Tibial nerve (tissue), 4 donors: ENCODE measurements around the gene PPM1M. TPM values are rescaled to one million over a fixed set of nuclear protein-coding genes. Genes with fewer than 3 reads are reported as not detected.

Experiments used
- DNase-seq, 2 donors: peaks; one replicate each; pipeline ENCODE4 v3.0.0-alpha.2; 2019; ENCODE audit warnings: low spot score in 2 of 2
- H3K27ac ChIP-seq, 4 donors: fragments of 200-600 bp; sonication (generic) in 3 of 4; one replicate each; pipeline ENCODE4 v1.5.1; 2017 to 2019; ENCODE audit warnings: mild to moderate bottlenecking in 1 of 4
- H3K27me3 ChIP-seq, 2 donors: fragments of 200-600 bp; sonication (generic) in 1 of 2; one replicate each; pipeline versions ENCODE4 v1.5.1 to v1.6.0; 2017 to 2019
- H3K36me3 ChIP-seq, 3 donors: fragments of 200-600 bp; sonication (generic); one replicate each; pipeline ENCODE4 v1.5.1; 2018 to 2019
- H3K4me1 ChIP-seq, 4 donors: fragments of 200-600 bp; sonication (generic) in 3 of 4; one replicate each; pipeline ENCODE4 v1.5.1; 2017 to 2019
- H3K4me3 ChIP-seq, 4 donors: fragments of 200-600 bp; sonication (generic) in 3 of 4; one replicate each; pipeline ENCODE4 v1.5.1; 2017 to 2019; ENCODE audit warnings: mild to moderate bottlenecking in 1 of 4, moderate library complexity in 1 of 4
- H3K9me3 ChIP-seq, 4 donors: fragments of 200-600 bp; sonication (generic) in 3 of 4; one replicate each; pipeline ENCODE4 v1.5.1; 2017 to 2019
- EP300 ChIP-seq, 2 donors: sonication (generic); formaldehyde crosslinking; IDR thresholded peaks; one replicate each; pipeline ENCODE4 v1.6.1; 2017; ENCODE audit warnings: antibody characterized with exemption in 2 of 2, mild to moderate bottlenecking in 1 of 2
- POLR2A ChIP-seq, 2 donors: fragments of 450-650 bp; IDR thresholded peaks; one replicate each; pipeline ENCODE4 v1.6.1; 2017; ENCODE audit warnings: antibody characterized with exemption in 2 of 2, mild to moderate bottlenecking in 2 of 2, moderate library complexity in 2 of 2
- WGBS, 2 donors: methylation state at CpG; one replicate each; pipeline ENCODE4 v1.1.5; 2018; 5-methylcytosine and 5-hydroxymethylcytosine counted together
- total RNA-seq, 4 donors: library from RNA; depleted of rRNA; stranded (reverse); fragments of >200 nt; gene quantifications; one replicate each; pipeline ENCODE4 v1.1.0, GENCODE V29; 2016
- TF ChIP-seq, protein P1 (sequence below), 5 experiments: fragments of 200-600 bp in 3 of 5; fragments of 450-650 bp in 2 of 5; sonication (generic) in 3 of 5; IDR thresholded peaks; one replicate each; pipeline ENCODE4 v1.5.1; 2016 to 2019; ENCODE audit warnings: antibody characterized with exemption in 5 of 5, mild to moderate bottlenecking in 3 of 5, moderate library complexity in 2 of 5

Gene PPM1M
- total RNA-seq, 4 donors from 2014 or later: 25.8 to 35.1 (median 27.8) TPM

DNA sequence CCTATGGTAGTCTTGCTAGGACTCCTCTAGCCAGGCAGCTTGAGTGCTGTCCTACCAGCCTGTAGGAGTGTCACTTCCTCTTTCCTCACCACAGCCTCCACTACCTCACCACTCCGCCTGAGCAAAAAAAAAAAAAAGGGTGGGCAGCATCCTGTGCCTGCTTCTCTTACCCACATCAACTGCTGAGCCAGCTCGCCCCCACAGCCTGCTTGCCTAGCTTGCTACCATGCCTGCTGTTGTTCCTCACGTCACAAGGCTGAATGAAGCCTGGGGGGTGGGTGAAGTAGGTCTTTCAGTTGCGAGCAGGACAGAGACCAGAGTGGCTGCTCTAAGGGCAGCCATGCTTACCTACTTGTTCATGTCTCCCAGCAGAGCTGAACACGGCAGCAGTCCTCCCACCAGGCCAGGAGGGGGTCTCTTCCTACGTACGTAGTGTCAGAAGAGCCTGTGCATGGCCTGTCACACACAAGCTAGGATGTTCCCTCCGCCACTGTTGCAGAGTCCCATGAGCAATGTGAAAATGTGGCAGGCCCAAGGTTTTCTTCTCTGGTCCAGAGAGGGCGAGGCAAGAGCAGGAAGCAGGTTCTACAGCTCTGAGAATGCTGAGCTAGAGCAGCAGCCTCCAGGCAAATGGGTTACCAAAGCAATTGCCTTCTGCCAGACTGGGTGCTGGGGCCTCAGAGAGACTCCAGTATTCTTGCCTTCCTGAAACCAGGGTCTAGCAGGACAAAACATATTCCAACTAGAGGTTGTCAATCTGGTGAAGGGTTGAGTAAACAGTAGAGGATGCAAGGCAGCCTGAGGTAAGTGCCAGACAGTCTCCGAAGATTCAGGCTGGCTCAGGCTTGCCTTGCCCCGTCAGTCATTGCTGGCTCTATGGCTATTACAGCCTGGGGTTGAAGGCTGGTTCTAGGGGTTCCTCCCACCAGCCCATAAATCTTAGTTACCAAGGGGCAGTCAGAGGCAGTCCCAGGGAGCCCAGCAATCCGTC lies 8.1 kb downstream of the PPM1M start:
- Histone ChIP-seq H3K27me3 (no peaks in the 10 kb centered on the region), H3K27ac (peak overlapping the region in 3 of 4 donors; percentile 64 to 74 (median 70)), H3K36me3 (peaks cover 9 to 100% (median 32%) of the 10 kb centered on the region in 3 donors), H3K4me1 (peaks cover 0 to 15% (median 5%) of the 10 kb centered on the region in 4 donors), H3K4me3 (no peak overlapping the region), H3K9me3 (no peaks in the 10 kb centered on the region)
- TF ChIP-seq, protein P1, sequence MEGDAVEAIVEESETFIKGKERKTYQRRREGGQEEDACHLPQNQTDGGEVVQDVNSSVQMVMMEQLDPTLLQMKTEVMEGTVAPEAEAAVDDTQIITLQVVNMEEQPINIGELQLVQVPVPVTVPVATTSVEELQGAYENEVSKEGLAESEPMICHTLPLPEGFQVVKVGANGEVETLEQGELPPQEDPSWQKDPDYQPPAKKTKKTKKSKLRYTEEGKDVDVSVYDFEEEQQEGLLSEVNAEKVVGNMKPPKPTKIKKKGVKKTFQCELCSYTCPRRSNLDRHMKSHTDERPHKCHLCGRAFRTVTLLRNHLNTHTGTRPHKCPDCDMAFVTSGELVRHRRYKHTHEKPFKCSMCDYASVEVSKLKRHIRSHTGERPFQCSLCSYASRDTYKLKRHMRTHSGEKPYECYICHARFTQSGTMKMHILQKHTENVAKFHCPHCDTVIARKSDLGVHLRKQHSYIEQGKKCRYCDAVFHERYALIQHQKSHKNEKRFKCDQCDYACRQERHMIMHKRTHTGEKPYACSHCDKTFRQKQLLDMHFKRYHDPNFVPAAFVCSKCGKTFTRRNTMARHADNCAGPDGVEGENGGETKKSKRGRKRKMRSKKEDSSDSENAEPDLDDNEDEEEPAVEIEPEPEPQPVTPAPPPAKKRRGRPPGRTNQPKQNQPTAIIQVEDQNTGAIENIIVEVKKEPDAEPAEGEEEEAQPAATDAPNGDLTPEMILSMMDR (IDR thresholded peaks at IDR 0.05): no peak
- TF ChIP-seq POLR2A (IDR thresholded peaks at IDR 0.05) (no peak), EP300 (IDR thresholded peaks at IDR 0.05) (peak in 1 of 2 donors; percentile 51)
- no peak for DNase-seq
- 53 to 58% methylated on average over 12 of the region's 12 CpGs for WGBS, 2 donors

GRCh38 chr3:52254608-52255007 lies 9.0 kb downstream of the PPM1M start:
- Histone ChIP-seq H3K9me3 (no peaks in the 10 kb centered on the region), H3K27me3 (no peaks in the 10 kb centered on the region), H3K27ac (peak overlapping the region in 1 of 4 donors; percentile 74), H3K4me1 (peaks cover 0 to 16% (median 7%) of the 10 kb centered on the region in 4 donors), H3K4me3 (no peak overlapping the region), H3K36me3 (peaks cover 9 to 100% (median 40%) of the 10 kb centered on the region in 3 donors)
- no peak for TF ChIP-seq POLR2A (IDR thresholded peaks at IDR 0.05)
- 80 to 82% methylated on average over 9 of the region's 9 CpGs for WGBS, 2 donors
- no peak for DNase-seq

DNA sequence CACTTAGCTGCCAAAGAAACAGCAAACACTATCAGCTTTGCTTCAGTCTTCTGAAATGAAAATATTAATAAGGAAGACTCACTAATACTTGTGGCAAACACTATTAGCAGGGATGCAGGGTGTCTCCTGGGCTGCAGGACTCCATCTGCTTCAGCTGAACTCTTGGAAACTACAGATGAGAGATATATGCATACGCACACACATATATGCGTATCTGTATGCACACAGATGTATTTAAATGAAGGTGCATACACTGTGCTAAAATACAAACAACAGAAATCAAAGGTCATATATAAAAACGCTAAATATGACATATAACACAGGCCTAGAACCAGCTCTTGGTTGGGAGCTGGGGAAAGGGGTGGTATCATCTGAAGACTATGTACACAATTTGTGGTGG lies 10.6 kb downstream of the PPM1M start:
- no peaks in the 10 kb centered on the region for H3K9me3 ChIP-seq
- H3K4me3 ChIP-seq: no peak overlapping the region
- no peaks in the 10 kb centered on the region for H3K27me3 ChIP-seq
- TF ChIP-seq POLR2A (IDR thresholded peaks at IDR 0.05): no peak
- TF ChIP-seq, protein P1 (IDR thresholded peaks at IDR 0.05): no peak
- no peak for TF ChIP-seq EP300 (IDR thresholded peaks at IDR 0.05)
- WGBS, 2 donors: 79 to 93% methylated on average over 3 of the region's 3 CpGs
- H3K27ac ChIP-seq: no peak overlapping the region
- H3K4me1 ChIP-seq: peaks cover 0 to 20% (median 7%) of the 10 kb centered on the region in 4 donors
- H3K36me3 ChIP-seq: peaks cover 9 to 100% (median 46%) of the 10 kb centered on the region in 3 donors
- no peak for DNase-seq

DNA sequence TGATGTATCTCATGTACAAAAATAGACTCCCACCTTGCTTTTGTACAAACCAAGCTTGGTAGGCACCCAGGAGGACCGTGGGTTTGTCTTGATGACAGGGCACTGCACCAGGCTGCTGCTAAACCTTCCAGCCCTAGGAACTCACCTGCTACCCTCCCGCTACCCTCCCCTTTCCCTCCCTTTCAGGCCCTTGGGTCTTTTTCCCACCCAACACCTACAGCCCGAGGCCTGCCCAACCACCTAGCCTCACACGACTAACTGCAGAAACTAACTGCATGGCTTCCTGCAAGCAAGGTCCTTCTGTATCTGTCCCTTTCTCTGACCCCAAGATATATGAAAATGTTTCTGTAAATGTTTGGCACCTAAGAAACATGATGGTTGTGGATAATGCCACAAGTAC lies 11.1 kb downstream of the PPM1M start:
- Histone ChIP-seq H3K4me1 (peaks cover 0 to 23% (median 7%) of the 10 kb centered on the region in 4 donors), H3K9me3 (no peaks in the 10 kb centered on the region), H3K4me3 (no peak overlapping the region), H3K36me3 (peaks cover 9 to 100% (median 47%) of the 10 kb centered on the region in 3 donors), H3K27ac (no peak overlapping the region), H3K27me3 (no peaks in the 10 kb centered on the region)
- DNase-seq: no peak
- TF ChIP-seq EP300 (IDR thresholded peaks at IDR 0.05): no peak
- no peak for TF ChIP-seq POLR2A (IDR thresholded peaks at IDR 0.05)
- TF ChIP-seq, protein P1 (IDR thresholded peaks at IDR 0.05): no peak
- WGBS, 2 donors: 85 to 87% methylated on average over 4 of the region's 4 CpGs

DNA sequence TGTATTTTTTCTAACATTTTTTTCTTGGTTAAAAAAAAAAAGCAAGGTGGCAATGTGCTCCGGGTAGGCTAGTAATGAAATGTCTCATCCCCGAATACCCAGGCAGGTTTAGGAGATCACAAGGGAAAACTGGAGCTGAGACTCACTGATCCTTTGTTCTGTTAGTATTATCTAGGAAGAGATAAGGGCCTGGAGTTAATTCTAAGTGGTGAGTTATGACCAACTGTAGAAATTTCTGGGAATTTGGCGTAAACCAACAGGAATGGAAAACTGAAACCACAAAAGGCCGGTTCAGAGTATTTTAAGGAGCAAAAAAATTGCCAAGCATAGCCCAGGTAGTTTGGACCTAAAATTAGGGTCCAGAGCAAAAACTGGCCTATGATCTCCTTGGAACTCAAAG lies 12.4 kb downstream of the PPM1M start:
- TF ChIP-seq, protein P1 (IDR thresholded peaks at IDR 0.05): no peak
- TF ChIP-seq POLR2A (IDR thresholded peaks at IDR 0.05) (no peak), EP300 (IDR thresholded peaks at IDR 0.05) (no peak)
- no peak overlapping the region for H3K27ac ChIP-seq

More for the DNA sequence above, 12.4 kb downstream of the PPM1M start:
- Histone ChIP-seq H3K4me3 (no peak overlapping the region), H3K36me3 (peaks cover 9 to 100% (median 44%) of the 10 kb centered on the region in 3 donors), H3K27me3 (no peaks in the 10 kb centered on the region), H3K9me3 (no peaks in the 10 kb centered on the region), H3K4me1 (peaks cover 0 to 34% (median 7%) of the 10 kb centered on the region in 4 donors)
- DNase-seq: no peak
- WGBS, 2 donors: 81 to 91% methylated on average over 4 of the region's 4 CpGs
